Progenitor cell of endocrine pancreas (in vitro differentiated cells): ENCODE results near the gene SERPINA12. TPM values are rescaled to one million over a fixed set of nuclear protein-coding genes. Genes with fewer than 3 reads are reported as not detected.
A peak's percentile ranks its signal among the peaks of the same experiment; 100 is the strongest.
"Not testable (repeated sequence)": the region's sequence is repeated elsewhere in the genome, so short reads cannot be mapped to it uniquely, and the experiment has no call there.

Experiments used
- DNase-seq: peaks from one replicate; pipeline ENCODE4 v3.0.0; 2021; ENCODE audit warnings: low spot score; ENCODE audit not compliant: unreplicated experiment
- H3K27ac Mint-ChIP-seq: 2 replicates; pipeline ENCODE4 v1.8.0; 2021; ENCODE audit warnings: mild to moderate bottlenecking, moderate library complexity, mixed read lengths
- H3K27me3 Mint-ChIP-seq: 2 replicates; pipeline ENCODE4 v1.8.0; 2021; ENCODE audit warnings: mixed read lengths
- H3K36me3 Mint-ChIP-seq: 2 replicates; pipeline ENCODE4 v1.8.0; 2022; ENCODE audit warnings: mixed read lengths; ENCODE audit not compliant: insufficient read depth
- H3K4me1 Mint-ChIP-seq: 2 replicates; pipeline ENCODE4 v1.8.0; 2021; ENCODE audit warnings: low read depth, mixed read lengths
- H3K4me3 Mint-ChIP-seq: 2 replicates; pipeline ENCODE4 v1.8.0; 2021; ENCODE audit warnings: low read depth, mild to moderate bottlenecking, moderate library complexity, mixed read lengths
- H3K9me3 Mint-ChIP-seq: 2 replicates; pipeline ENCODE4 v1.8.0; 2021; ENCODE audit warnings: low read depth, mixed read lengths
- total RNA-seq: library from RNA; stranded (reverse); gene quantifications from 2 replicates; pipeline ENCODE4 v1.2.1, GENCODE V29; 2021
- TF ChIP-seq, protein P1 (sequence below): fragments of 200-600 bp; sonication (generic); IDR thresholded peaks from one replicate; pipeline ENCODE4 v1.5.0; 2021; ENCODE audit warnings: antibody characterized with exemption, mild to moderate bottlenecking; ENCODE audit not compliant: unreplicated experiment

Gene SERPINA12
- total RNA-seq, 1 donor from 2014 or later = not detected

GRCh38 chr14:94483071-94483451 is 26.2 kb downstream of the SERPINA12 start:
- H3K27ac Mint-ChIP-seq = peak overlapping the region; percentile 53
- no peaks in the 10 kb centered on the region for H3K36me3 Mint-ChIP-seq
- TF ChIP-seq, protein P1, sequence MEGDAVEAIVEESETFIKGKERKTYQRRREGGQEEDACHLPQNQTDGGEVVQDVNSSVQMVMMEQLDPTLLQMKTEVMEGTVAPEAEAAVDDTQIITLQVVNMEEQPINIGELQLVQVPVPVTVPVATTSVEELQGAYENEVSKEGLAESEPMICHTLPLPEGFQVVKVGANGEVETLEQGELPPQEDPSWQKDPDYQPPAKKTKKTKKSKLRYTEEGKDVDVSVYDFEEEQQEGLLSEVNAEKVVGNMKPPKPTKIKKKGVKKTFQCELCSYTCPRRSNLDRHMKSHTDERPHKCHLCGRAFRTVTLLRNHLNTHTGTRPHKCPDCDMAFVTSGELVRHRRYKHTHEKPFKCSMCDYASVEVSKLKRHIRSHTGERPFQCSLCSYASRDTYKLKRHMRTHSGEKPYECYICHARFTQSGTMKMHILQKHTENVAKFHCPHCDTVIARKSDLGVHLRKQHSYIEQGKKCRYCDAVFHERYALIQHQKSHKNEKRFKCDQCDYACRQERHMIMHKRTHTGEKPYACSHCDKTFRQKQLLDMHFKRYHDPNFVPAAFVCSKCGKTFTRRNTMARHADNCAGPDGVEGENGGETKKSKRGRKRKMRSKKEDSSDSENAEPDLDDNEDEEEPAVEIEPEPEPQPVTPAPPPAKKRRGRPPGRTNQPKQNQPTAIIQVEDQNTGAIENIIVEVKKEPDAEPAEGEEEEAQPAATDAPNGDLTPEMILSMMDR = no peak

DNA sequence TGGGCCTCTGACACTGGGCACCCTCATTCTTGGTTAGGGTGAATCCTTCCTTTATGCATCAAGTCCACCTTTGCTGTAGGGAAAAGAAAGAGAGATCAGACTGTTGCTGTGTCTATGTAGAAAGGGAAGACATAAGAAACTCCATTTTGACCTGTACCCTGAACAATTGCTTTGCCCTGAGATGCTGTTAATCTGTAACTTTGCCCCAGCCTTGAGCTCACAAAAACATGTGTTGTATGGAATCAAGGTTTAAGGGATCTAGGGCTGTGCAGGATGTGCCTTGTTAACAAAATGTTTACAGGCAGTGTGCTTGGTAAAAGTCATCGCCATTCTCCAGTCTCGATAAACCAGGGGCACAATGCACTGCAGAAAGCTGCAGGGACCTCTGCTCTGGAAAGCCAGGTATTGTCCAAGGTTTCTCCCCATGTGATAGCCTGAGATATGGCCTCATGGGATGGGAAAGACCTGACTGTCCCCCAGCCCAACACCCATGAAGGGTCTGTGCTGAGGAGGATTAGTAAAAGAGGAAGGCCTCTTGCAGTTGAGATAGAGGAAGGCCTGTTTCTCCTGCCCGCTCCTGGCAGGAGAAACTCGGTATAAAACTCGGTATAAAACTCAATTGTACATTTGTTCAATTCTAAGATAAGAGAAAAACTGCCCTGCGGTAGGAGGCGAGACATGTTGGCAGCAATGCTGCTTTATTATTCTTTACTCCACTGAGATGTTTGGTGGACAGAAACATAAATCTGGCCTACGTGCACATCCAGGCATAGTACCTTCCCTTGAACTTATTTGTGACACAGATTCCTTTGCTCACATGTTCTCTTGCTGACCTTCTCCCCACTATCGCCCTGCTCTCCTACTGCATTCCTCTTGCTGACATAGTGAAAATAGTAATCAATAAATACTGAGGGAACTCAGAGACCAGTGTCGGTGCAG is 26.9 kb downstream of the SERPINA12 start:
- not testable (repeated sequence) for H3K9me3 Mint-ChIP-seq, H3K4me3 Mint-ChIP-seq, H3K36me3 Mint-ChIP-seq, H3K27me3 Mint-ChIP-seq, DNase-seq
- Mint-ChIP-seq H3K4me1 (peaks cover 39% of the 10 kb centered on the region), H3K27ac (peak overlapping the region; percentile 53)

More at GRCh38 chr14:94483071-94483451, 26.2 kb downstream of the SERPINA12 start:
- H3K27me3 Mint-ChIP-seq = no peaks in the 10 kb centered on the region
- DNase-seq = no peak
- no peak overlapping the region for H3K4me3 Mint-ChIP-seq
- H3K9me3 Mint-ChIP-seq = peaks cover 6% of the 10 kb centered on the region
- peaks cover 39% of the 10 kb centered on the region for H3K4me1 Mint-ChIP-seq

- peaks cover 37% of the 10 kb centered on the region for H3K4me1 Mint-ChIP-seq
- H3K27me3 Mint-ChIP-seq = no peaks in the 10 kb centered on the region
- peaks cover 9% of the 10 kb centered on the region for H3K9me3 Mint-ChIP-seq
- no peak for DNase-seq
- H3K4me3 Mint-ChIP-seq = no peak overlapping the region
- TF ChIP-seq, protein P1 = no peak
- no peaks in the 10 kb centered on the region for H3K36me3 Mint-ChIP-seq
- H3K27ac Mint-ChIP-seq = no peak overlapping the region
These were observed 27.7 kb downstream of the SERPINA12 start for GRCh38 chr14:94481468-94482131.

GRCh38 chr14:94480809-94481208 is 28.5 kb downstream of the SERPINA12 start:
- Mint-ChIP-seq H3K27me3 (no peaks in the 10 kb centered on the region), H3K27ac (no peak overlapping the region), H3K9me3 (peaks cover 9% of the 10 kb centered on the region), H3K36me3 (no peaks in the 10 kb centered on the region), H3K4me1 (peaks cover 31% of the 10 kb centered on the region), H3K4me3 (no peak overlapping the region)
- no peak for DNase-seq
- TF ChIP-seq, protein P1 = no peak

GRCh38 chr14:94478420-94478819 is 30.8 kb downstream of the SERPINA12 start:
- TF ChIP-seq, protein P1 = no peak
- Mint-ChIP-seq H3K27me3 (no peaks in the 10 kb centered on the region), H3K36me3 (no peaks in the 10 kb centered on the region), H3K4me3 (no peak overlapping the region), H3K9me3 (peaks cover 9% of the 10 kb centered on the region), H3K4me1 (peaks cover 25% of the 10 kb centered on the region), H3K27ac (no peak overlapping the region)
- no peak for DNase-seq
